Measurements from ENCODE around the gene BCORL1.

The BCORL1 gene

GRCh38 chrX:129982300-129983251, at the start of gene BCORL1:
TSS of gene BCORL1 (plus strand) at chrX:129982635. CDS start at chrX:130005232, 22,597 bp downstream.
- peak; percentile 64 for DNase-seq (ENCODE audit: low read depth)

- no peak for DNase-seq (ENCODE audit: low read depth)
These were observed 49.6 kb upstream of the BCORL1 start for GRCh38 chrX:129932821-129933321.

- no peak for DNase-seq (ENCODE audit: low read depth)
These were observed 48.7 kb upstream of the BCORL1 start for GRCh38 chrX:129933700-129934099.

GRCh38 chrX:129934461-129934860, 48.0 kb upstream of the BCORL1 start:
- DNase-seq (ENCODE audit: low read depth): no peak

GRCh38 chrX:129934952-129935351, 47.5 kb upstream of the BCORL1 start:
- DNase-seq (ENCODE audit: low read depth): no peak

- DNase-seq (ENCODE audit: low read depth): no peak
These were observed 44.4 kb upstream of the BCORL1 start for GRCh38 chrX:129938081-129938480.

- DNase-seq (ENCODE audit: low read depth): no peak
These were observed 42.4 kb upstream of the BCORL1 start for GRCh38 chrX:129939986-129940385.

GRCh38 chrX:129940721-129941120, 41.7 kb upstream of the BCORL1 start:
- no peak for DNase-seq (ENCODE audit: low read depth)

GRCh38 chrX:129945131-129945530, 37.3 kb upstream of the BCORL1 start:
- no peak for DNase-seq (ENCODE audit: low read depth)

- DNase-seq (ENCODE audit: low read depth): no peak
These were observed 29.1 kb upstream of the BCORL1 start for GRCh38 chrX:129953334-129953648.

GRCh38 chrX:129953881-129954280, 28.6 kb upstream of the BCORL1 start:
- no peak for DNase-seq (ENCODE audit: low read depth)

GRCh38 chrX:129954804-129955203, 27.6 kb upstream of the BCORL1 start:
- no peak for DNase-seq (ENCODE audit: low read depth)

GRCh38 chrX:129955682-129956081, 26.8 kb upstream of the BCORL1 start:
- no peak for DNase-seq (ENCODE audit: low read depth)

- DNase-seq (ENCODE audit: low read depth): no peak
These were observed 26.3 kb upstream of the BCORL1 start for GRCh38 chrX:129956145-129956544.

- no peak for DNase-seq (ENCODE audit: low read depth)
These were observed 25.7 kb upstream of the BCORL1 start for GRCh38 chrX:129956765-129957164.

GRCh38 chrX:129957241-129958082, 25.0 kb upstream of the BCORL1 start:
- no peak for DNase-seq (ENCODE audit: low read depth)

GRCh38 chrX:129958083-129958465, 24.4 kb upstream of the BCORL1 start:
- no peak for DNase-seq (ENCODE audit: low read depth)

GRCh38 chrX:129958814-129959492, 23.5 kb upstream of the BCORL1 start:
- DNase-seq (ENCODE audit: low read depth): no peak

- DNase-seq (ENCODE audit: low read depth): no peak
These were observed 23.0 kb upstream of the BCORL1 start for GRCh38 chrX:129959493-129959832.

- peak; percentile 40 for DNase-seq (ENCODE audit: low read depth)
These were observed 21.0 kb upstream of the BCORL1 start for GRCh38 chrX:129961180-129962083.

GRCh38 chrX:129963729-129964128, 18.7 kb upstream of the BCORL1 start:
- no peak for DNase-seq (ENCODE audit: low read depth)

Measured in stimulated activated CD8-positive, alpha-beta memory T cell treated with anti-CD3 and anti-CD28 coated beads, Interleukin-7, amount 100 ng/mL, for 24 hours (primary cell).